Left forelimb (tissue), 1 donor: Measurements from ENCODE around the gene SLC44A1.

ENCODE experiments used
- DNase-seq: peaks from one replicate; pipeline ENCODE4 v3.0.0-alpha.2; 2018; ENCODE audit warnings: low spot score

SLC44A1 gene

DNA sequence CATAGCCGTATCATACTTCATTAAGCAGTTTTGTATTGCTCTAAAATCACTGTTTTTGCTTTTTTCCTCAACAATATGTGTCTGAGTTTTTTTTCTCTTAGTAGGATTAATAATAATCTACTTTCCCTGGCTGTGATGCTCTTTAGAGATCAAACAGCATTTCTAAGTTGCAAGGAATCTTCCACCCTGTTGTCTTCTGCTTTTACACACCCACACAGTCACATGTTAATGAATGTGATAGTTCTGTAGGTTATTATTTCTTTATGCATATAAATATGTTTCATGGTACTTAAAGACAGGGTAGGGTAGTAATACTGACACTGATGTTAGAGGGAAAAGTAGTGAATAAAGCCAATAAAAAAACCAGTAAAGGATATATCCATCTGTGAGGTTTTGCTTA, 29.3 kb downstream of the SLC44A1 start:
- DNase-seq, result no peak

DNA sequence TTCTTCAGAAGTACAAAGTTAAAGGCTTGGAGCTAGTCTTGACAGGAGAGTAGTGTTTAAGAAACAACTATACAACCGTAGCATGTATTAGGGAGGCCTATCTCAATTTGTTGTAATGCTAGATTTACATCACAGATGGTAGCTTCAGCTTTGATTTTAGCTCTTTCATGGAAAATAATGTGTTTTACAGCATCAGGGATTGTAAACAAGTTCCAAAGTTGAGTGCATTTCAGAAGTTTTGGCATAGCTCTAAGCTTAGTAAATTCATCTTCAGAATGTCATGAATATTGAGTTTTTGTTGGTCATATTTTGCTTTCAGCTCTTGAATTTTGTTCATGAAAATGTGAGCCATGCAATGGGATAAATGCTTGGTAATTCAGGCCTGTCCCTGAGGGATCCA, 30.7 kb downstream of the SLC44A1 start:
- no peak for DNase-seq

DNA sequence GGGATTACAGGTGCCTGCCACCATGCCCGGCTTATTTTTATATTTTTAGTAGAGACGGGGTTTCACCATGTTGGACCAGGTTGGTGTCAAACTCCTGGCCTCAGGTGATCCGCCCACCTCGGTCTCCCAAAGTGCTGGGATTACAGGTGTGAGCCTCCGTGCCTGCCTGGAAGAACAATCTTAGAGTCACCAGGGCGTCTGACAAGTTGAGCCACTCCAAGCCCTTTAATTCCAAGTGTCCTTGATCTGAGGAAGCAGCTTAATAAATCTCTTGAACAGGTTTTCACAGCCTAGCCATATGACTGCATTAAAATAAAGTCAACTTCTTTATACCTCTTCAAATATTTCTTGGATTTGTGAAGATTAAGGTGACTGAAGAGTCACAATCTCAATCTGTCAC, 31.5 kb downstream of the SLC44A1 start:
- no peak for DNase-seq

DNA sequence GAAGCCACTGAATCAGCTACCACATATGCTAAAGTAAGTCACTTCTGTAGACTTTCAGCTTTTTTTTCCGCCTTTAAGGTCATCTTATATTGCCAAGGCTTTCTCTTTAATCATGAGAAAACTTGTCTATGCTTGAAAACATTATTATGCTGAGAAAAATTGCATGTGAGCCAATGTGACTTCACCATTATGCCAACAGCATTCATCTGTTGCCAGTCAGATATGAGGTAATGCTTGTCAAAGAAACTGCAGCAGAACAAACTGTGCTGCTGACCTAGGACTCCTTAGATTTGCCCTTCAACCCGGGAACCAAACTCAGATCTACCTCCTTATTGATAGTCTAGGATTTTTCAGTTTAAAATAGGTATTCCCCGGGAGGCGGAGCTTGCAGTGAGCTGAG, 34.3 kb downstream of the SLC44A1 start:
- no peak for DNase-seq

DNA sequence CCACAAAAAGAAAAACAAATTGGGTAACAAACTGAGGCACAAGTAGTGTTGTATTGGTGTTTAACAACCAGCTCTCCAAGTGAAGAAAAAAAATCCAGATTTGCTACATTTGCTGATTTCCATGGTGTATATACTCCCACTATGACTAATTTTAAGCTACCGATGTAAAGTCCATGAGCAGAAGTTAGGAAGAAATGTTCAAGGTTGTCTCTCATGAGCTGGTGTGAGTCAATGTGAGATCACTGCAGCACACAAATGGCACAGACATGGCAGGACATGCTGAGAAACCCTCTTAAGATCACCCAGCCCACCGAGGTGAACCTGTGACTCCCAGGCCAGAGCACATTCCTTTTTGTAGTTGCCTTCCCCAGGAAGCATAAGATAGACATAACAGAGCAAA, 36.2 kb downstream of the SLC44A1 start:
- DNase-seq, result no peak

DNA sequence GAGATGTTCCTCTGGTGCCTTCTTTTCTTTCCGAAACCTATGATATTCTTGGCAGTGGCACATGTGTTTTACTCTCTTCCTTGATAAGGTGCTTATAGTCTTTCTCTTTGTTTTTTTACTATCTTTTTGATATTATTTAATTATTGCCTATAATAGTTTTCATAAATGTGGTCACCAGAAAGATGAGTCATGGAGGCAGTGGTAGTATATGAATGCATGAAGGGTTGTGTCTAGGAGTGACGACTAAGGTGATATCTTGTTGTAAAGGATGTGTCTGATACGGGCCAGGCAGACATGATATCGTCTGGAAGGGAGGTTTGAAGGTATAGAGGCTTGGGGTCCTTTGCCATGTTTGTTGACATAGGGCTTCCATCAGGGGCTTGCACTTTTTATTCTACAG, 36.8 kb downstream of the SLC44A1 start:
- DNase-seq, result no peak

DNA sequence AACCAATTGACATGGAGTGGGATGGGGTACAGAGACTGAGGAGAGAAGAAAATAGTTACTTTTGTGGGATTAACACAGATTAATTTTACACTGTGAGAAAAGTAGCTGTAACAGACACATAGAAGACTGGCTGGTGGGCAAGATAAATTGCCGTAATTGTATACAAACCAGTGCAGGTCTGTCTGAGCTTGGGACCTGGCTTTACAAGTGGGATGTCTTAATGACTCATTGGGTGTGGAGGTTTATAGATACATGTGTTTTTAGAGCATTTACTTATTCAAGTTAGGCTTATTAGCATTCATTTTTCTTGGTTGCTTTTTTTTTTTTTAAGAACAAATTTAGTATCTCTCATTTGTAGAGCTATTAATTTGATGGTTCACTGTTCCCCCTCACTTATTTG, 37.5 kb downstream of the SLC44A1 start:
- DNase-seq, result no peak

DNA sequence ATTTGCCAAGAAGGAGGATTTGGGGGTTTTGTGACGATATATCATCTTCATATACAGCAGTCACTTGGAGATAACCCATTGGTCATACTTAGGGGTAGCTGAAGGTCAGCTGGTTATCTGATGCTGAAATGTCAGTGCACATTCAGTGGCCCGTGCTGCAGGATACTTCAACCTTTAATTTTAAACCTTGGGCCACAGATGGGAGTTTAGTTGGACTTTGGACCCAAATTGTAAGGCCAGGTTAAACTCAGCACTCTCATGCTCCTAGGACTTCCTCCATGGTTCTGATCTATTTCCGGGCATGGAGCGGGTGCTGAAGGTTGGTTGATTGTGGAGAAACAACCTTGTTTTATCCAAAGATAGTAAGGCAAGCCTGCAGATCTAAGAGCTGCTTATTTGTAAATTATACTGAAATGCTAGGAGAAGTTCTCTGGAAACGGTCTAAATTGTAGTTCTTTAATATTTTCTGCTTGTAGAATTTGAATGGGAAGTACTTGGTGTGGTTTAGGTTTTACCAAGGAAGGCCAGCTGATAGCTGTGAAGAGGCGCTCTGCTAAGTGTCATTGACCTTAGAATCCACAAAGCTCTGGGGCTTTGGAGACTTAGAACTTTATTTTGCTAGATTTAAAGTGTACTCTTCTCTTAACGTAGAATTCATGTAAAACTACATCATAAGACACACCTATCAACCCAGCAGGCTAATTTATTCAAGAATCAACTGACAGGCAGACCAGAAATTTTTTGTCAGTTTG, 38.6 kb downstream of the SLC44A1 start:
- no peak for DNase-seq

DNA sequence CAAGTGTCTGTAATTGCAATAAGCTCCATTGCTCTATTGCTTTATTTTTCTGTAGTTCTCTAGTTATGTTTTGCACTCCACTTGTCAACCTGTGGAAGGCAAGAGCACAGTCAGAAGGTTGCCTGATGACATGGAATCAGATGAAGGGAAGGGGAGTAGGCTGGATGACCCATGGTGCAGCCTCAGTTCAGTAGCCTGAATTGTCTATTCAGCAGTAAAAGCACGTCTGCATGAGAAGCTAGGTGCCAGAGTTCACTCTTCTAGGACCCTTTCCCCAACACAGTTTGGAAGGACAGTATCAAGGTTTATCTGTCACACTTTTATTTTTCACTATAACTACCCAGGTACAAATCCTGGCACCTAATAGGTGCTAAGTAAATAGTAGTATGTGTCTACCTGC, 39.3 kb downstream of the SLC44A1 start:
- DNase-seq, result no peak

DNA sequence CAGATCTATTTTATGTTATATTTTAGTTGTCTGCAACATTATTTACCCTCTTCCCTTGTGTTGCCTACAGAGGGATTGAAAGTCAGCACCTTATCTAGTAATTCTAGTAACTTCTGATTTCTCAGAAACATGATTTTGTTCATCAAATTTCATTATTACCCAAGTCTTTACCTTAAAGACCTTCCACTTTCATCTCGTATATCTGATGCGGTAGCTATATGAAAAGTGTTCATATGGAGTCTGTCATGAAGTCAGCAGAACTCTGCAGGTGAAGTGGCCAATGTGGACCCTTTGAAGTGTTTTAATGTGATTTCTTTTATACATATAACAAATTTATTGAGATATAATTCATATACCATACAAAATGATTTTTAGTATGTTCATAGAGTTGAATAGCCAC, 40.0 kb downstream of the SLC44A1 start:
- DNase-seq, result no peak

DNA sequence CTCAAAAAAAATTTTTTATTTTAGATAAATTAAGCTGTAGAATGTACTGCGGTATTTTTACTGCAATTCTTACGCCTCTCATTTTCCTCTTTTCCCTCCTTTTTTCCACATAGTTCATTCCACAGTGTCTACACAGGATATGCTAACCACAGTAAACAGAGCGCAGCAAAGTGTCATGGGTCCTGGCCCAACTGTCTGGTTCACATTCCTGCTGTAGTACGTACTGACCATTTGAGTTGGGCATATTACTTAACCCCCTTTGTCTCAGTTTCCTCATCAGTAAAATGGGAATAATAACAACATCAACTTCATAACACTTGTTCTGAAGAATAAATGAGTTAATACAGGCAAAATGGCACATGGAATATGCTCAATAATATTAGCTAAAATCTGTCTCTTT, 41.6 kb downstream of the SLC44A1 start:
- no peak for DNase-seq

DNA sequence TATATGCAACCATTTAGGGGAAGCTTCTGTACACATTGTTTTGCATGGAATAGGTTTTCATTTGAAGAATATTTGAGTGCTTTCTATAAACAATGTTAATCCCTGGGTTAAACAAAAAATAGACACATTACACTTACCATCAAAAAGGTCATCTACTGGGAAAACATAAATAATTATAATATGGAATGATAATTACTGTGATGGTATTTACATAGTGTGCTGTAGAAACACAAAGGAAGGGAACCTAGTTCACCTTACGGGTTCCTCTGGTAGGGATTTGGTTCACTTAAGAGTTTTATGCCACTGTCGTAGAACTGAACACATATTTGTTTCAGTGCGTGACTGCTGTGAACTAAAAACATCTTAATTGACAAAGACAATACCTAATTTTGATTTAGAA, 44.9 kb downstream of the SLC44A1 start:
- no peak for DNase-seq

DNA sequence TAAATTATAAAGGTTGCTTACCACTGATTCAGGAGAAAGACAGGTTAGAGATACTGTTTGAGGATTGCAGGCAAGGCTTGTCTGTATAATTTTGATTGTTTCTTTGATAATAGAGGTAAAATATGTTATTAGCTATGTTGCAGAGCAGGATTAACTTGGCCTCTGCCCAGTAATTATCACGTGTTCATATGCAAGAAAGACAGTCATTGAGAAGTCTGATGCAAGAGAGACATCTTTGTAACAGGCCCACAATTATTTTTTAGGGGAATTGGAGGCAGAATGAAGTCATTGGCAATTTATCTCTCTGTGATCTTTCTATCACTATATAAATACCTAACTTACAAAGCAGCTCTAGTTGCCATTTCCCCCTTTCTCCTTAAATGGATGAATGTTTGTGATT, 46.0 kb downstream of the SLC44A1 start:
- DNase-seq, result no peak

DNA sequence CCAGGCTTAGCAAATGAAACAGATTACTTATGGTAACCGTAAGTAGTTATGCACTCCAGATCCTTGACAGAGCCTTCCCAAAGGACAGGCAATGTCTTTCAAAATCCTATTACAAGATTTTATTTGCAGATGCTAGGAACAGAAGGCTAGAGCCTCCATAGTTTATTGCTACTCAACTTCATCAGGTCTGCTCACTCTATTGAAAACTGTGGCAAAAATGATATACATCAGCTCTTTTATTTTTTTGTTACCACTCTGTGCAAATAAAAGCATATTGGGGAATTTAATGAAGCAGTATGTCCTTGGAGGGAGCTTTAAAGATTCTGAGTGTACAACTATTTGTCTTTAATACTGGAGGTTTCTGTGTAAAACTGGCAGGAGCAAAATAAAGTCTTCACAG, 46.5 kb downstream of the SLC44A1 start:
- DNase-seq, result no peak

DNA sequence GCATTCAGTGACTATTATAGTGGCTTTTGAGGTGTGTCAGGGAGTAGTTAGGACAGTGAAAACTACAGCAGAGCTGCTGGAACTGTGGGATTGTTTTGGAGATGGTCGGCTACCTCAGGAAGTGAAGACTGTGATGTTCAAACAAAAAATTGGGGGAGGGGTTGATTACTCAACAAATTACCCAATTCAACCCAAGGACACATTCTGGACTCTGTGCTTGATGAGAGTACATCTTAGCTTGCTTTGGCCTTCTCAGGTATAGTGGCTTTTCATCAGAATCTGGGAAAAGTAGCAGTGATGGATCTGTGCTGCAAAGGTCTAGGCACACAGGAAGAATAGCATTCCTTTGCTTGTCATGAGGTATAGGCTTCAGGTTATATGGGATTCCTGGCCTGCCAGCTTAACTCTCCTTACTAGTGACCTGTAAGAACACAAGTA, 47.0 kb downstream of the SLC44A1 start:
- no peak for DNase-seq

DNA sequence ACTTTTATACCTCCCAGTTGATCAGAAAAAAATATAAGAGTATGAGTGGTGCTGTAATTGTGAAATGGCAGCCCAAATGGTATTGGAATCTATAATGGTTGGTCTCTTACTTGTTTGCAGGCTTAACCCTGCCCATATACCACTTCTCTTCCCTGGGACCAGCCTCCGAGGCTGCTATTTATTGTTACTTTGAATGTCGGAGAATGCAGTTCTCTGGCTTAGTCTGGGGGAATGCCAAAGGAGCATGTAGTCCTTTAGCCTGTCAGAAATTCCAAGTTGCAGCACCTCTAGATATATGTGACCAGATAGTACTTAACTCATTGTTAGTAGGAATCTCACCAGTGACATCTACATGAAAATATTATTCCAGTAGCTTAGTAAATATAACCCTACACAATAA, 47.5 kb downstream of the SLC44A1 start:
- no peak for DNase-seq

DNA sequence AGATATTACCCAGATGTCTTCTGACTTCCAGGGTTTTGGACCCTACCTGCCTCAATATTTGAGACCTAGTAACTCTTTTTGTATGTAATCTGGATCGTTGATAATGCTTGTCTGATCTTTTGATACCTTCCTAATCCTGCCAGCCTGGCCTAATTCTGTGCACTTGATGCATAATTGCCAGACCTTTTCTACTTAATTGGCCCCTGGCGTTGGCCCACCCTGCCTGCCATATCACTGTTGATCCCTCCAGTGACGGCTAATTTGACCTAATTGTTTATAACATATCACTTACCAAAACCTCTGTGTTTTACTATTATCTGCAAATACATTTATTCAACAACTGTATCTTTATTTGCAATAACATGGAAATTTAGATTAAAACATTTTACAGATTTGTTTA, 49.0 kb downstream of the SLC44A1 start:
- DNase-seq, result no peak

DNA sequence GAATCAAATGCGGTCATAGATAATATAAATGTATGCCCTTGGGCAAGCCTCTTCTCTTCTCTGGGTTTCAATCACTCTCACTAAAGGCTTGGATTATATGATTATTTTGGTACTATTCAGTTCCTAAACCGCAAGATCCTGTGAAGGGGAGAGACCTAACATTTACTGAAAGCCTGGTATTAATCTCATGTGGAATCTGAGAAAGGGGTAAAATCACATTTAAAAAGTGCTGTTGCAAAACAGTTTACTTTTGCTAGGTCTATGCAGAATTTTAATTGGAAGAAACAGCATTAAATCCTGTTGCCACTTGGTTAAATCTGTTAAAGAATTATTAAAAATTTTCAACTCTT, 50.7 kb downstream of the SLC44A1 start:
- no peak for DNase-seq

DNA sequence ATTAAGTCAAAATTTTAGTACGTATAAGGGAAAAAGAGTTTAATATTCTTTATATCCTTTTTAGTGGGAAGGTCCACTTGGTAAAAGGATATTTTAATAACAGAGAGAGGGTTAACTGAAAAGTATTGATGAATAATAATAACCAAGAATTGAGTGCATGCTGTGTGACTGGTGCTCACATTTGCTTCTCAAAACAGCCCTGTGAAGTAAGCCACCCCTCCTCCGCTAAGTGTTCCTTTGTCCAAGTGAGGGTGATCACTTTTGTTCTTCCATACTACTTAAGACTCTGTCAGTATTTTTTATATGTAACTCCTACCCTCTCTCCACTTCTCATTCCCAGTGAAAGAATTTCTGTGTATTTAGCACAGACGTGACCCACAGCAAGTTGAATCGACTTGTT, 51.5 kb downstream of the SLC44A1 start:
- no peak for DNase-seq

DNA sequence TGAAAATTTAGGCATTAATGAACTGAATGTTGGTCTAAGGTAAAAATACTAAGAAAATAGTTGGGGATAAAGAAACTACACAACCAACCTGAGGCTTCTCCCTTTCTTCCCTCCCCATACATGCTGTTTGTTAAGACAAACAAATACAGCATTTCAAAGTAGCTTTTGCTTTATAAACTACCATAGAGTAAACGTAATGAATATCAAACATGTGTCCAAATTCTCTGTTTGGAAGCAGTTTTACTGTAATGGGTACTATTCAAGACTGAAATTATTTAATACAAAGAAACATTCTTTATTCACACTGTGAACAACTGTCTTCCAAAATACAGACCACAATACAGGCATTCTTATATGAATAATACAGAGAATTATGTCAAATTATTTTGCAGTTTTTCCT, 52.0 kb downstream of the SLC44A1 start:
- no peak for DNase-seq

DNA sequence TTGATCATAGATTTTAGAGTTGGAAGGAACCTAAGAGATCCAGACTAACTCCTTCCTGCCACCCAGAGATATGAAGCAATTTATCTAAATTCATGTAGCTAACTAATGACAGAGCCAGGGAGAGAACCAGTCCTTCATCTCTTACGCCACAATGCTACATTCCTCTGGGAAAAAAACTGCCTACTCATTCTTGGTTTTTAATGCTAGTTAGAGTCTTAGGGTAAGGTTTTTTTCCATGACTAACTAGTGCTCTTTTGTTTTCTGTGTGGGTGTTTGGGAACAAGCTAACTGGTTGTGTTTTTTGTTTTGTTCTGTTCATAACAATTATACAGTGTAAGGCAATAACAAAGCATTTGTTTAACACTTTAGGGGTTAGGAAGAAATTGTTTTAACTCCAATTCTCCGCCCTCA, 52.4 kb downstream of the SLC44A1 start:
- DNase-seq, result no peak

DNA sequence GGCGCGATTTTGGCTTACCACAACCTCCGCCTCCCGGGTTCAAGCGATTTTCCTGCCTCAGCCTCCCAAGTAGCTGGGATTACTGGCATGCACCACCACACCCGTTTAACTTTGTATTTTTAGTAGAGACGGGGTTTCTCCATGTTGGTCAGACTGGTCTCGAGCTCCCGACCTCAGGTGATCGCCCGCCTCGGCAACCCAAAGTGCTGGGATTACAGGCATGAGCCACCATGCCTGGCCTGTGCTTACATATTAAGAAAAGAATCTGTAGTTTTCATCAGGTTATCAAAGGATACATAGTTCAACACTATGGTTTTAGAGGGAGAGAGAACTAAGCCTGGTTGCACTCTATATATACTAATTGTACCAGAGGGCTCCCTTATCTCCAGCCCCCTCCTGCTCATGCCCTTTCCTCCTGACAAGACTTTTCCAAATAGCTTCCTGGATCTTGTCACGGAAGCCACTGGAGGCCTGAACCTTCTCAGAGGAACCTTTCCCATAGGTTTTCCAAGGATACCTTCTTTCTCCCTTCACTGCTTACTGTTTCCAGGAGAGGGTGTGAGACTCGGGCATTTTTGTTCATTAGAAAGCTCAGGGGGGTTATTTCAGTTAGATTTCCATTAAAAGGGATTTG, 53.1 kb downstream of the SLC44A1 start:
- DNase-seq, result no peak

DNA sequence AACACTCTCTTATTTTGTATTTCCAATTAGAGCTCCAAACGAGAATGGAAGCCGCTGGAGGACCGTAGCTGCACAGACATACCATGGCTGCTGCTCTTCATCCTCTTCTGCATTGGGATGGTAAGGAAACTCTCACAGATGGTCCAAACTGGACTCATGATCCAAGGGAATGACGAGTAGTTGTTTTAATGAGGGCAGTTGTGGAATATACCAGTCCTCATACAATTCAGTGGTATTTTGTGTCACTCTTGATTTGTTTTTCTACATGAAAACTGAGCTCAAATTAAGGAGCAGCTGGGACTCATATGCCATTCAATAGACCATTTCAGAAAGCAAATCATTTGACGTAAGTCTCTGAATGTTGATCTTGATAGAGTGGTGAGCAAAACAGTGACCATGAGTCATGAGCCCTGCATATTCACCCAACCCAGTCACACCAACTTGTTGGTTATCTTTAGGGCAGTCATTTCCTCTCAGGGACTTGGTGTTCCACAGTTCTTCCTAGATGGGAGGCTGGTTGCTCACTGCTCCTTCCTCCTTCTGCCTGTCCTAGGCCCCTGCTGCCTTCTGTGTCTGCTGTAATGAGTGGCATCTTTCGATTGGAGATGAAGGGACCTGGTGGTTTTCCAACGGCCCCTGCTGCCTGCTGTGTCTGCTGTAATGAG, 54.9 kb downstream of the SLC44A1 start:
- no peak for DNase-seq

DNA sequence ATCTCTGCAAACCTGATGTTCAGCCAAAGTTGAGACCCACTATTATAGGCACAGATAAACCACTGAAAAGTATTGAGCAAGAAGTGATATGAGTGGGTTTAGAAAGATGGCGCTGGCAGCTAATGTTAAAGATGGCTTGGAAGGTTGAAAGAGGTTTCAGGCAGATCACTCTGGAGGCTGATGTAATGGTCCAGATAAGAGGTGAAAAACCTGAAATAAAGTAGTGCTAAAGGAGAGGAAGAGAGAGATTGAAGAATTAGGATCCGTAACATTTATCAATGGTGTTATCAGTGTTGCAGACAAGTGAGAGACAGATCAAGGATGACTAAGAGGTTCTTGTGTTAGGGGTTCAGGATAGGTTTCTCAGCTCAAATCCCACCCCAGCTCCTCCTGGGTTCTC, 58.3 kb downstream of the SLC44A1 start:
- DNase-seq, result no peak
